GM21381 (cell line): ENCODE results near the gene PSMA5.
"Not testable (repeated sequence)": the region's sequence is repeated elsewhere in the genome, so short reads cannot be mapped to it uniquely, and the experiment has no call there.

Source experiments
- ATAC-seq: cut with Tn5 transposase; IDR thresholded peaks from one replicate; pipeline ENCODE4 v1.9.1; 2021; ENCODE audit warnings: mild to moderate bottlenecking, moderate library complexity; ENCODE audit not compliant: unreplicated experiment

The PSMA5 gene

DNA sequence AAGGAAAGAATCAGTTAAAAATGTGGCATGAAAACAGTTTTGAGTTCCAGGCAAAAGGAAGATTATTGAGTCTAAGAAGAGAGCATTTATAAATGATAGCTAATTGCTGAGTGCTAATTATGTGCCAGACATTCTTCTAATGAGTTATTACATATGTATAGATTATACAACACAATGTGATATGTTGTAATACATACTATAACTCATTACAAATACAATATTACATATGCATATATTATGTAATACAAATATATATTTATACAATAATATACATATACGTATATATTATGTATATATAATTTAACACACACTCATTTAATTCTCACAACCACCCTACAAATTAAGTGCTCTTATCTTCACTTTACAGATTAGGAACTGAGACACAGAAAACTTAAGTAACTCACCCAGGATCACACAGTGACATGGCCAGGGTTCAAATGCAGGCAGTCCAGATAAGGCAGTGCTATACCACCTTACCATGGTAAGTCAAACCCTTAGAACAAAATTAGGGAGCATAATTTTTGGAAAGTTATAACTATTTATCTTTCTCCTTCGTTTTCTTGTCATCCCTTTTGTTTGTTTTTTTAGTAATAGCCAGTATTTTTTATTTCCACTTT lies 32.5 kb downstream of the PSMA5 start:
- no peak for ATAC-seq

DNA sequence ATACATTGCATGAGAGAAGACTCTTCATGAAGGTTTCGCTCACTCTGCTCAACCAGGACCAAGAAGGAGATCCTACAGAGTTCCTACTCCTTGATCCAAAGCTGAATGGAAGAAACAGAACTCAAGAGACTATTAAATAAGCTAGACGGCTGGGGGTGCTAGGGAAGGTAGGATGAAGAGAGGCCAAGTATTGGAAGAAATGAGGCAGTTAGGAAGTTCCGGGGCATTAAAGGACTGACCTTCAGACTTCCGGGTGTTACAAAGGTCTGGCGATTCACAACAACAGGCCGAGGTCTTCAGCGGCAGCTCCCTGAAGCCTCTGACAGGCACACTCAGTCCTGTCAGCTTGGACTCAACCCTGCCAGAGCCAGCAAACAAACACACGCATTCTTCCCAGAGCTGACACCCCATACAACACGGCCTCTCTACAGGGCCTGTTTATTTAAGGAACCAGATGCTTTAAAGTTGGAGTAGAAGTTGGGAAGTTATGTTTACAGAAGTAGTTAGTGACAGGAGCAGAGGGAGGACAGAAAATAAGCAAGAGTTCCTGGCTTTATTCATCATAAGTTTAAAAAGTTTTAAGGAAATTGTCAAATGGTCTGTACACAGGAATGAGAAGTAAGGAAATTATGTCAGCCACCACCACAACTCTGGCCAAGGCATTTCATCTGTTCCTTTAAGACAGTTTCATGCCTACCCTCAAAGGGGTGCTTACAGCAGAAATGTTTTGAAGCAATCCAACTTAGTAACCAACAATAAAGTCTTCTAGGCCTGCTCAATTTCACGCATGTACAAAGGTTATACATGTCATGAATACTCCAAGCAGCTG lies 33.2 kb downstream of the PSMA5 start:
- no peak for ATAC-seq

- ATAC-seq: peak; percentile 10
Observed at GRCh38 chr1:109392037-109392787, 34.0 kb downstream of the PSMA5 start.

GRCh38 chr1:109391626-109392025 lies 34.6 kb downstream of the PSMA5 start:
- peak; percentile 71 for ATAC-seq

DNA sequence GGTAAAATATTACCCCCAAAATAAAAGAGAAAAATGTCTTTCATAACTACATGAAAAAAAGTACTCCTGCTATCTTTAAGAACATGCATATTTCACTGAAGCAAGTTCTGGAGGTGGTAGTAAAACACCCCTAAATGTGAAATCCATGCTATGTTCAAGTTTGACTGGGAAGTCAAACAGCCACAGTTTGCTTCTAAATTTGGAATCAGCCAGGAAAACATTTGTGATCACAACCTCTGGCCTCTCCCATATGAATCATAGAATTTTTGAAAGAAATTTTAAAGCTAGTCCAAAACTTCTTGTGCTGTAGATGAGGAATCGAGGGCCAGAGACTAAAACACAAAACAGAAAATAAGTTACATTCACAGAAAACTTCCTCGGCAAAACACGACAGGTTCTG lies 35.1 kb downstream of the PSMA5 start:
- no peak for ATAC-seq

DNA sequence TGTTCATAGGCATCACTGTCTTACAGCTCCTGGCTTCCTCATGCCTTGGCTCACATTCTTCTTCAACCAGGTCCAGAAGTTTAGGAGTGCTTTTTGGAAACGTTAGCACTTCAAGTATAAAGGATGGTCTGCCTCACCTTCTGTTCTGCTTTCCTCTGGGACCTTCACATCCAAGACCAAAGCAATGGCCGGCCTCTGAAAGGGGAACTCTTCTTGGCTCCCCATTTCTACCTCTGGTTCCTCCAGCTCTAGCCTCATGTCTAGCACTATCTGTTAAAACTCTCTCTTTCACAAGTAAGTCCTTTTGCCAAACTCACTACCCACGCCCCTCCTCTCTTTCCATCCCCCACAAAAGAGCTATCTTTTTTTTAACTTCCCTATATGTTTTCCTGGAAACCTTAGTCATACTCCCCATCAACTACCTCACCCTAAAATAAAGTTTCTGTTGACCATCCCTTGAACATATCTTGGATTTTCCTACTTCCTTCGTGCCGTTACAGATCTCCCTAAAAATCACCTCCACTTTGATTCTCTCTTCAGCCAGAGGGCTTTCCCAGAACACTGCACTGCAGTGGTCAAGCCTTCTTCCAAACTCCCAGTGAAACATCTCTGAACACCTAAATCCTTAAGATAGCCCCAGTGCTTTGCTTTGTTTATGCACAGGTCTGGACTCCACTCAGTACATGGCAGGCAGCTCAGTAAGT lies 36.5 kb downstream of the PSMA5 start:
- no peak for ATAC-seq

GRCh38 chr1:109388884-109389637 lies 37.2 kb downstream of the PSMA5 start:
- no peak for ATAC-seq

GRCh38 chr1:109388208-109388711 lies 38.0 kb downstream of the PSMA5 start:
- ATAC-seq: no peak

GRCh38 chr1:109386054-109386717 lies 40.1 kb downstream of the PSMA5 start:
- ATAC-seq: no peak

GRCh38 chr1:109385417-109385816 lies 40.8 kb downstream of the PSMA5 start:
- ATAC-seq: no peak

DNA sequence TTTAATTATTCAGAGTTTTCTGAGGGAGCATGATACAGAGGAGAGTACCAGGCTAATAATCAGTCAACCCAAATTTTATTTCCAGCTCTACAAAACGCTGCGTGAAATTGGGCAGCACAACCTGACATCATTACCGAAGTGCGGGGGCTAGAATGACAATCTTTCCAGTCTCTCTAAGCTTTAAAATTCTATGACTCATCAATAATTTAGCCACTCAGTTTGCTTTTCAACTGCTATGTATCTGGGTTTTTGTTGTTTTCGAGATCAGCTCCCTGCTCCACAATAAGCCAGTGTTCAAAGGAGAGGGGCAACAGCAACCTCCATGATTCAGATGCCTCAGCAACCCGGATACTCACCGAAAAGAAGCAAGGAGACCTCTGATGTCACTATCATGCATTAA lies 42.4 kb downstream of the PSMA5 start:
- no peak for ATAC-seq

GRCh38 chr1:109383087-109383779 lies 43.0 kb downstream of the PSMA5 start:
- no peak for ATAC-seq

DNA sequence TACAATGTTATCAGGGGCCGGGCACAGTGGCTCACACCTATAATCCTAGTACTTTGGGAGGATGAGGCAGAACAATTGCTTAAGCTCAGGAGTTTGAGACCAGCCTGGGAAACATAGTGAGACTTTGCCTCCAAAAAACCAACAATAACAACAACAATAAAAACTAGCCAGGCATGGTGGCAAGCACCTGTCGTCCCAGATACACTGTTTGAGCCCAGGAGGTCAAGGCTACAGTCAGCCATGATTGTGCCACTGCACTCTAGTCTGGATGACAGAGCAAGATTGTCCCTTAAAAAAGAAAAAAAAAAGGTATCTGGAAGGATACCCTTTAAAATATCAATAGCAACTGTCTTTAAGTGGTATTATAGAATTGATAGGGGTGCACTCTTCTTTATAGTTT lies 44.7 kb downstream of the PSMA5 start:
- ATAC-seq: no peak

- no peak for ATAC-seq
Observed at GRCh38 chr1:109379907-109380306, 46.3 kb downstream of the PSMA5 start.

DNA sequence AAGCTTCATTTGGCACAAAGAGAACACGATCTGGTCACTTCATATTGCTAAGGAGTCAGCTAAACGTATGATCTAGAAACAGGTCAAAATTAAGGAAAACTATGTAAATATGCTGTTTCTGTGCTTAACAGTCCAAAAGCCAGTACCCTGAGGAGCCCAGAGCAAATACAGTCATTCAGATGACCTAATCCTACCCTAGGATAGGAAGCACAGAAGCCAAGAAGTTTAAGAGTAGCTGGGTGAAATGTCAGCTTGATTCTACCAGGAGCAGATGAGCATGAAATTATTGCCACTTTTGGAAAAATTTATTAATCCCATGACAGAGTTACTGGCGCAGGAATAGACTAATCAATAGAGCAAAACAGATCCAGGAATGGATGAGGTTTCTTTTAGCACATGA lies 46.8 kb downstream of the PSMA5 start:
- no peak for ATAC-seq

DNA sequence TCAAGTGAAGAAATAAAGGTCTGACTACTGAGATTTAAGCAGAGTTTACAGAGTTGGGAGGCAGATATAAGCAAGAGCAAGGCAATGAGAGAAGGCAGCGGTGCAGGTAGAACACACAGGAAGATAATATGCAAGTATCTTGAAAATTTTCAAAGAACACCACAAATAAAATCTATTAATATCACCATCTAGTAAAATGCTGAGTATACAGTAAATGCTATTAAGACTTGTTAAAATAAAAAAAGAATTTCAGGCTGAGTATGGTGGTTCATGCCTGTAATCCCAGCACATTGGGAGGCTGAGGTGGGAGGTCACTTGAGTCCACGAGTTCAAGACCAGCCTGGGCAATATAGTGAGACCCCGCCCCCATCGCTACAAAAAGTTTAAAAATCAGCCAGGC lies 48.5 kb downstream of the PSMA5 start:
- no peak for ATAC-seq

DNA sequence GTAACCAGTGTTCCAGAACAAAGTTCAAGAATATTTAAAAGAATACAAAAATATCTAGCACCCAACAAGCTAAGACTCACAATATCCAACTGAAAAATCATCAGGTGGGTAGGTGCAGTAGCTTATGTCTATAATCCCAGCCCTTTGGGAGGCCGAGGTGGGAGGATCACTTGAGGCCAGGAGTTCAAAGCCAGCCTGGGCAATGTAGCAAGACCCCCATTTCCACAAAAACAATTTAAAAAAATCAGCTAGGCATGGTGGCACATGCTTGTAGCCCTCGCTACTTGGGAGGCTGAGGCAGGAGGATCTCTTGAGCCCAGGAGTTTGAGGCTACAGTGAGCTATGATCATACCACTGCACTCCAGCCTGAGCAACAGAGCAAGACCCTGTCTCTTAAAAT lies 52.6 kb downstream of the PSMA5 start:
- not testable (repeated sequence) for ATAC-seq

DNA sequence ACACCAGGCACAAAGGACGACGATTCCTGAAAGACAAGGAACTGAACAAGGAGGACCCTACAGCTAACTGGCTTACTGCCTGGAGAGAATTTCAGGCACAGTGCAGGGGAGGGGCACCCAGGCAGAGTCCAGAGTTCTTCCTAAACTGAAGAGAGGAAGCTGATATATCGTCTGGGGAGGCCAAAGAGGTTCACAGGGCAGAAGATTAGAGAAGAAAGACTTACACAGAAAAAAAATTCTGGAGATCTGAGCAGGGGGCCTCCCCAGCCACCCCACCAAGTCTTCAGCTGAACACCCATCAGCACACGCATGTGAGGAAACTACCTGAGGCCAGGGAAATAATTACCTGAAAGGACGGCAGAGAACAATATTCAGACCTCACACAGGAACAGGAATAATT lies 53.1 kb downstream of the PSMA5 start:
- no peak for ATAC-seq

DNA sequence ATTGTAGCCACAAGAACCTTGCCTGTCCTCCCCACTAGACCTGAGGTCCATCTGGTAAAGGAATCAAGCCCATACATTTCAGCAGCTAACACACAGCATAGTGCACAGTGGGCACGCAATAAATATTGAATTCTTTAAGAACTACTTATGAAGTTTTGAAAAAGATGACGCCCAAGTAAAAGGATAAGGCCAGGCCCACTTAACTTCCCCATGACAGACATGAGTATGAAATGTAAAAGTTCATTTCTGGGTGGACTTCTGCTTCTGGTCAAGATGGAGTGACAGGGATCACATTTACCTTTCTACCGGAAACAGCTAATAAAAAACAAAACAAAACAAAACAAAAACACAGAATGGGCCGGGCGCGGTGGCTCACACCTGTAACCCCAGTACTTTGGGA lies 54.0 kb downstream of the PSMA5 start:
- ATAC-seq: no peak
